Measurements from ENCODE around the gene MYCBP. TPM values are rescaled to one million over a fixed set of nuclear protein-coding genes. Genes with fewer than 3 reads are reported as not detected.

The MYCBP gene
- total and polyA plus RNA-seq, 2 of the 8 experiments (the other 6 are each of a cell fraction or from before 2014, with no cell fraction given) = 22.4 to 38.2 TPM

- no peaks in the 10 kb centered on the region for H3K79me2 ChIP-seq (ENCODE audit: control insufficient read depth in 1 of 2, insufficient read depth in 2 of 2, low read length in 2 of 2)
- H2BK120ac ChIP-seq (replicated peaks; ENCODE audit: low read depth, low read length) = no peak overlapping the region
- peaks cover 4 to 5% of the 10 kb centered on the region in 2 experiments; a peak in 2 of 4 replicates for H3K9me3 ChIP-seq (ENCODE audit: insufficient read depth in 2 of 2, low read depth in 1 of 2, low read length in 1 of 2)
- no peak overlapping the region for H4K5ac ChIP-seq (ENCODE audit: insufficient read length, low read depth, low read length)
- H3K14ac ChIP-seq (ENCODE audit: insufficient read length) = no peak overlapping the region
- H3K36me3 ChIP-seq (ENCODE audit: control insufficient read depth in 2 of 4, insufficient read depth in 4 of 4, low read length in 3 of 4) = no peaks in the 10 kb centered on the region
- 92% methylated on average over 13 of the region's 13 CpGs; no CpG with 5 or more reads in 1 of the 2 experiments for WGBS, 2 experiments (ENCODE audit: extremely low coverage in 1 of 2, insufficient coverage in 1 of 2, insufficient read length in 1 of 2, insufficient replicate concordance in 2 of 2, low coverage in 1 of 2, low lambda C conversion rate in 2 of 2, missing lambda C conversion rate in 1 of 2)
- H3K27me3 ChIP-seq (replicated peaks in 1 of 4; ENCODE audit: control insufficient read depth in 3 of 4, extremely low read depth in 1 of 4, insufficient read depth in 3 of 4, low read length in 3 of 4) = no peaks in the 10 kb centered on the region
- no peaks in the 10 kb centered on the region for H3K23me2 ChIP-seq (ENCODE audit: low read depth, low read length)
- no peak overlapping the region; the same call in 1 of the 2 replicates for H2BK20ac ChIP-seq (ENCODE audit: low read length)
- no peak overlapping the region for H3K23ac ChIP-seq (ENCODE audit: insufficient read length)
- no peak overlapping the region for H2BK15ac ChIP-seq (ENCODE audit: low read length)
- H3K18ac ChIP-seq (ENCODE audit: extremely low read depth, low read length) = no peak overlapping the region
- FAIRE-seq (no peak), DNase-seq (ENCODE audit: low read depth in 1 of 2, low spot score in 2 of 2) (no peak)
- no peak overlapping the region for H3K56ac ChIP-seq (replicated peaks; ENCODE audit: insufficient read length, low read depth, low read length)
- no peak overlapping the region for H4K91ac ChIP-seq (replicated peaks; ENCODE audit: insufficient read length, low read length)
- ChIA-PET CTCF (ENCODE audit: partially characterized antibody) (interaction anchor here (0.9 kb wide), 1 partner anchor 10 kb away, joined by 3 read pairs; no protein-coding TSS in a partner anchor), POLR2A (ENCODE audit: partially characterized antibody) (interaction anchor here (0.9 kb wide), 2 partner anchors 10 to 99 kb away, joined by 3 to 4 read pairs; no protein-coding TSS in a partner anchor)
- no peak overlapping the region for H3K4ac ChIP-seq (replicated peaks; ENCODE audit: insufficient read length, low read depth, low read length)
- no peaks in the 10 kb centered on the region for H3K79me1 ChIP-seq (ENCODE audit: low read depth, low read length)
- H3K4me3 ChIP-seq (ENCODE audit: extremely low read depth in 1 of 4, insufficient read depth in 2 of 4, low read depth in 3 of 4, low read length in 4 of 4) = no peak overlapping the region
- no peaks in the 10 kb centered on the region for H4K20me1 ChIP-seq (replicated peaks in 1 of 2; ENCODE audit: control insufficient read depth in 1 of 2, insufficient read depth in 2 of 2, low read length in 2 of 2)
- H2BK5ac ChIP-seq (ENCODE audit: low read depth, low read length) = no peak overlapping the region
- no peak overlapping the region for H3K4me2 ChIP-seq (ENCODE audit: insufficient read depth in 1 of 2, low read depth in 2 of 2, low read length in 2 of 2)
- H2AFZ ChIP-seq (ENCODE audit: low read length) = no peak overlapping the region
- H3K4me1 ChIP-seq (replicated peaks in 1 of 4; ENCODE audit: control insufficient read depth in 3 of 4, insufficient read depth in 4 of 4, low read length in 3 of 4) = no peaks in the 10 kb centered on the region
- no peak overlapping the region for H2AK5ac ChIP-seq (ENCODE audit: low read depth, low read length)
- H2BK12ac ChIP-seq (ENCODE audit: low read depth, low read length) = no peak overlapping the region
- H4K8ac ChIP-seq (ENCODE audit: extremely low read depth, insufficient read depth, low read length) = no peak overlapping the region
- H3K27ac ChIP-seq (ENCODE audit: low read depth, low read length) = no peak overlapping the region
- no peak overlapping the region for H3K9ac ChIP-seq (replicated peaks in 1 of 4; ENCODE audit: extremely low read depth in 1 of 4, low read depth in 3 of 4, low read length in 3 of 4)
- TF ChIP-seq SRF (IDR thresholded peaks at IDR 0.05; ENCODE audit: low read depth, low read length) (no peak), SUZ12 (IDR thresholded peaks at IDR 0.05; ENCODE audit: low read length) (no peak), POLR2A (IDR thresholded peaks at IDR 0.05; ENCODE audit: control extremely low read depth in 1 of 2, low read depth in 2 of 2, low read length in 2 of 2) (no peak), SIRT6 (IDR thresholded peaks at IDR 0.05; ENCODE audit: low read length) (no peak), TEAD4 (IDR thresholded peaks at IDR 0.05; ENCODE audit: low read depth, low read length) (no peak), FOSL1 (IDR thresholded peaks at IDR 0.05; ENCODE audit: insufficient read depth, low read depth, low read length) (no peak), ZNF274 (IDR thresholded peaks at IDR 0.05; ENCODE audit: borderline replicate concordance, extremely low read depth, low read length) (no peak), SIX5 (IDR thresholded peaks at IDR 0.05; ENCODE audit: low read depth, low read length) (no peak), MAFK (IDR thresholded peaks at IDR 0.05; ENCODE audit: low read depth, low read length) (no peak)
- TF ChIP-seq, protein P1, sequence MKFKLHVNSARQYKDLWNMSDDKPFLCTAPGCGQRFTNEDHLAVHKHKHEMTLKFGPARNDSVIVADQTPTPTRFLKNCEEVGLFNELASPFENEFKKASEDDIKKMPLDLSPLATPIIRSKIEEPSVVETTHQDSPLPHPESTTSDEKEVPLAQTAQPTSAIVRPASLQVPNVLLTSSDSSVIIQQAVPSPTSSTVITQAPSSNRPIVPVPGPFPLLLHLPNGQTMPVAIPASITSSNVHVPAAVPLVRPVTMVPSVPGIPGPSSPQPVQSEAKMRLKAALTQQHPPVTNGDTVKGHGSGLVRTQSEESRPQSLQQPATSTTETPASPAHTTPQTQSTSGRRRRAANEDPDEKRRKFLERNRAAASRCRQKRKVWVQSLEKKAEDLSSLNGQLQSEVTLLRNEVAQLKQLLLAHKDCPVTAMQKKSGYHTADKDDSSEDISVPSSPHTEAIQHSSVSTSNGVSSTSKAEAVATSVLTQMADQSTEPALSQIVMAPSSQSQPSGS (IDR thresholded peaks at IDR 0.05; ENCODE audit: low read length) = no peak
- TF ChIP-seq, protein P2, sequence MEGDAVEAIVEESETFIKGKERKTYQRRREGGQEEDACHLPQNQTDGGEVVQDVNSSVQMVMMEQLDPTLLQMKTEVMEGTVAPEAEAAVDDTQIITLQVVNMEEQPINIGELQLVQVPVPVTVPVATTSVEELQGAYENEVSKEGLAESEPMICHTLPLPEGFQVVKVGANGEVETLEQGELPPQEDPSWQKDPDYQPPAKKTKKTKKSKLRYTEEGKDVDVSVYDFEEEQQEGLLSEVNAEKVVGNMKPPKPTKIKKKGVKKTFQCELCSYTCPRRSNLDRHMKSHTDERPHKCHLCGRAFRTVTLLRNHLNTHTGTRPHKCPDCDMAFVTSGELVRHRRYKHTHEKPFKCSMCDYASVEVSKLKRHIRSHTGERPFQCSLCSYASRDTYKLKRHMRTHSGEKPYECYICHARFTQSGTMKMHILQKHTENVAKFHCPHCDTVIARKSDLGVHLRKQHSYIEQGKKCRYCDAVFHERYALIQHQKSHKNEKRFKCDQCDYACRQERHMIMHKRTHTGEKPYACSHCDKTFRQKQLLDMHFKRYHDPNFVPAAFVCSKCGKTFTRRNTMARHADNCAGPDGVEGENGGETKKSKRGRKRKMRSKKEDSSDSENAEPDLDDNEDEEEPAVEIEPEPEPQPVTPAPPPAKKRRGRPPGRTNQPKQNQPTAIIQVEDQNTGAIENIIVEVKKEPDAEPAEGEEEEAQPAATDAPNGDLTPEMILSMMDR (IDR thresholded peaks at IDR 0.05; ENCODE audit: control extremely low read depth in 1 of 3, insufficient read depth in 1 of 3, low read depth in 1 of 3, low read length in 3 of 3) = no peak
Observed at GRCh38 chr1:38908821-38909220, 35.7 kb upstream of the MYCBP start.
